T-helper 1 cell treated with Interleukin-12 subunit alpha and Interleukin-12 subunit beta and Interleukin-4 antibody, amounts not matched to agents 30 μg/mL and 1 μg/mL, for 36 hours (primary cell): ENCODE measurements around the gene RFK.
A peak's percentile ranks its signal among the peaks of the same experiment; 100 is the strongest.

Experiments
- H3K27ac Mint-ChIP-seq: one replicate; pipeline ENCODE4 v1.8.0; 2021; ENCODE audit warnings: mild to moderate bottlenecking, mixed read lengths
- H3K27me3 Mint-ChIP-seq: one replicate; pipeline ENCODE4 v1.8.0; 2021; ENCODE audit warnings: low read depth, mixed read lengths
- H3K36me3 Mint-ChIP-seq: one replicate; pipeline ENCODE4 v1.8.0; 2021; ENCODE audit warnings: low read depth, mixed read lengths
- H3K4me1 Mint-ChIP-seq: one replicate; pipeline ENCODE4 v1.8.0; 2021; ENCODE audit warnings: low read depth, mixed read lengths
- H3K4me3 Mint-ChIP-seq: one replicate; pipeline ENCODE4 v1.8.0; 2021; ENCODE audit warnings: mild to moderate bottlenecking, moderate library complexity, mixed read lengths
- H3K9me3 Mint-ChIP-seq: one replicate; pipeline ENCODE4 v1.8.0; 2021; ENCODE audit warnings: mixed read lengths

RFK gene

DNA sequence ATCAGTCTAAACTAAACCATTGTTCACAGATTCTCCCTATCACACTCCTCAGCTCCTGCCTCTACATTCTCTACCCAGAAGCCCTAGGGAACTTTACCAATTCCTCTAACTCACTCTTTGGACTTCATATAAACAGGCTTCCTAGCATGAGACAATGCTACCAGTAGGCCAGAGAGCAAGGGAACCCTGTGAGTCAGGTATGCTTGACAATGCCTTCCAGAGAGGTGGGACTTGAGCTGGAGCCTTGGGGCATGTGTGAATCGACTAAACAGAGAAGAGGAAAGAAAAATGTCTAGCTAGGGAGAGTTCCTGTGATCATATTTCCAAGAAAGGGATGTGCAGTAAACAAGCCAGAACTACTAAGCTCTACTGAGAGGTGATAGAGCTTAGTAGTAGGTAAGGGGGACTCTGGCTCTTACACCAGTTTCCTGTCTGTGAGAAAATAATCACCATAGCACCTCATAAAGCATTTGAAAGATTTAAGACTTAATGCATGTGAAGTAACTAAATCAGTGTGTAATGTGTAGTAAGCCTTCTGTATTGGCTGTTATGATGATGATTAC is 6.4 kb upstream of the RFK start:
- no peak overlapping the region for H3K4me3 Mint-ChIP-seq
- H3K27me3 Mint-ChIP-seq = no peaks in the 10 kb centered on the region

DNA sequence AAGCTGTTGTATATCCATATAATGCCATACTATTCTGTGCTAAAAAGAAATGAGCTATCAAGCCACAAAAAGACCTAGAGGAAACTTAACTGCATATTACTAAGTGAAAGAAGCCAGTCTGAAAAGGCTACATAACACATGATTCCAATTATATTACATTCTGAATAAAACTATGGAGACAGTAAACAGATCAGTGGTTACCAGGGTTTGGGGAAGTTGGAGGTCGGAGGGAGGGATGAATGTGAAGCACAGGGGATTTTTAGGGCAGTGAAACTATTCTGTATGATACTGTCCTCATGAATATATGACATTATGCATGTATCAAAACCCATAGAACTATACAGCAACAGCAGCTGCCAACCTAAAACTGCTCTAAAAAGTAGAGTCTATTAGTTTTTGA is 5.6 kb upstream of the RFK start:
- H3K9me3 Mint-ChIP-seq = no peaks in the 10 kb centered on the region
- no peak overlapping the region for H3K4me3 Mint-ChIP-seq
- H3K27ac Mint-ChIP-seq = no peak overlapping the region
- H3K27me3 Mint-ChIP-seq = no peaks in the 10 kb centered on the region
- peaks cover 26% of the 10 kb centered on the region for H3K4me1 Mint-ChIP-seq
- H3K36me3 Mint-ChIP-seq = peaks cover 2% of the 10 kb centered on the region

More for the DNA sequence above, 6.4 kb upstream of the RFK start:
- peaks cover 21% of the 10 kb centered on the region for H3K4me1 Mint-ChIP-seq
- peak overlapping the region; percentile 53 for H3K27ac Mint-ChIP-seq
- no peaks in the 10 kb centered on the region for H3K9me3 Mint-ChIP-seq
- H3K36me3 Mint-ChIP-seq = peaks cover 2% of the 10 kb centered on the region

DNA sequence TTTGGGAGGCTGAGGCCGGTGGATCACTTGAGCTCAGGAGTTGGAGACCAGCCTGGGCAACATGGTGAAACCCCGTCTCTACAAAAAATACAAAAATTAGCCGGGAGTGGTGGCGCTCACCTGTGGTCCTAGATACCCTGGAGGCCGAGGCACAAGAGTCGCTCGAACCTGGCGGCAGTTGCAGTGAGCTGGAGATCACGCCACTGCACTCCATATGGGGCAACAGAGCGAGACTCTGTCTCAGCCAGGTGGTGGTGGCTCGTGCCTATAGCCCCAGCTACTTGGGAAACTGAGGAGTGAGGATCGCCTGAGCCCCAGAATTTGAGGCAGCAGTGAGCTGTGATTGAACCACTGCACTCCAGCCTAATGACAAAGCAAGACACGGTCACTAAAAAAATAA is 2.4 kb upstream of the RFK start:
- Mint-ChIP-seq H3K27me3 (no peaks in the 10 kb centered on the region), H3K4me3 (no peak overlapping the region), H3K9me3 (no peaks in the 10 kb centered on the region), H3K4me1 (peaks cover 31% of the 10 kb centered on the region), H3K36me3 (peaks cover 6% of the 10 kb centered on the region), H3K27ac (no peak overlapping the region)

DNA sequence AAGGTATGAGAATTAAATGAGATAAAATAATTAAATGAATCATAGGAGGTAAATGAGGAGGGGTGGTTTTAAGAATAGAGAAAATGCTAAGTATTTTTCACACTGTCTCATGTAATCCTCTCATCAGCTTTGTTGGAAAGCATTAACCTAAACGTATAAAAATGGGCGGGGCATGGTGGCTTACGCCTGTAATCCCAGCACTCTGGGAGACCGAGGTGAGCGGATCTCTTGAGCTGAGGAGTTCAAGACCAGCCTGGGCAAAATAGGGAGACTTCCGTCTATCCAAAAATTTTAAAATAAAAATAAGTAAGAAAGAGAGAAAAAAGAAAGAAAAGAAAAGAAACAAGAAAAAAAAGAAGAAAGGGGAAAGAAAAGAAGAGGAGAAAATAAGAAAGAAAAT is 1.9 kb upstream of the RFK start:
- no peak overlapping the region for H3K4me3 Mint-ChIP-seq
- no peaks in the 10 kb centered on the region for H3K9me3 Mint-ChIP-seq
- peaks cover 7% of the 10 kb centered on the region for H3K36me3 Mint-ChIP-seq
- peaks cover 30% of the 10 kb centered on the region for H3K4me1 Mint-ChIP-seq
- H3K27me3 Mint-ChIP-seq = no peaks in the 10 kb centered on the region
- no peak overlapping the region for H3K27ac Mint-ChIP-seq

- Mint-ChIP-seq H3K27me3 (no peaks in the 10 kb centered on the region), H3K4me1 (peaks cover 29% of the 10 kb centered on the region), H3K27ac (peak overlapping the region; percentile 67), H3K4me3 (peak overlapping the region; percentile 63), H3K9me3 (no peaks in the 10 kb centered on the region), H3K36me3 (peaks cover 10% of the 10 kb centered on the region)
These were observed 1.2 kb upstream of the RFK start for GRCh38 chr9:76395381-76395780.

GRCh38 chr9:76394960-76395252 is 680 bp upstream of the RFK start:
- Mint-ChIP-seq H3K36me3 (peaks cover 10% of the 10 kb centered on the region), H3K4me3 (peak overlapping the region; percentile 99), H3K27me3 (no peaks in the 10 kb centered on the region), H3K4me1 (peaks cover 27% of the 10 kb centered on the region), H3K9me3 (no peaks in the 10 kb centered on the region), H3K27ac (peak overlapping the region; percentile 99)

- Mint-ChIP-seq H3K27ac (no peak overlapping the region), H3K4me3 (no peak overlapping the region), H3K27me3 (no peaks in the 10 kb centered on the region), H3K36me3 (peaks cover 17% of the 10 kb centered on the region), H3K4me1 (peaks cover 27% of the 10 kb centered on the region), H3K9me3 (no peaks in the 10 kb centered on the region)
These were observed 3.6 kb downstream of the RFK start for GRCh38 chr9:76390656-76391055.

DNA sequence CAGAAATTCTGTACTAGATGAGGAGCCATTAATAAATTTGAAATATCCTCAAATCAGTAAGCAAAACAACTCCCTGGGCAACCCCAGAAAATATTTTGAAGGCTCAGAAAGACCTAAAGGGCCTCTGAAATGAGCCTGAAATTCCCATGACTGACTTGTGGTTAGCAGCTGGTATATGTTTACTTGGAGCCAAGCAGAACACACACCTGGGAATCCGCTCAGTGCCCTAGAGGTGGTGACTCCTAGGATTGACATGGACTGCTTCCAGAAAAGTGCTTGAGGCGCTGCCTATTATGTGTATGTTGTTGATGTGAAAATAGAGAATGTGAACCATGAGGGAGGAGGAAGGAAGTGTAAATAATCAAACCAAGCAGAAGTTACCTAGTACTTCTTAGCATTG is 14.7 kb downstream of the RFK start:
- no peak overlapping the region for H3K27ac Mint-ChIP-seq
- no peaks in the 10 kb centered on the region for H3K9me3 Mint-ChIP-seq
- no peaks in the 10 kb centered on the region for H3K4me1 Mint-ChIP-seq

GRCh38 chr9:76378367-76379073 is 15.7 kb downstream of the RFK start:
- Mint-ChIP-seq H3K4me1 (no peaks in the 10 kb centered on the region), H3K27ac (no peak overlapping the region)

More for the DNA sequence above, 14.7 kb downstream of the RFK start:
- H3K36me3 Mint-ChIP-seq = no peaks in the 10 kb centered on the region
- H3K27me3 Mint-ChIP-seq = no peaks in the 10 kb centered on the region
- no peak overlapping the region for H3K4me3 Mint-ChIP-seq

DNA sequence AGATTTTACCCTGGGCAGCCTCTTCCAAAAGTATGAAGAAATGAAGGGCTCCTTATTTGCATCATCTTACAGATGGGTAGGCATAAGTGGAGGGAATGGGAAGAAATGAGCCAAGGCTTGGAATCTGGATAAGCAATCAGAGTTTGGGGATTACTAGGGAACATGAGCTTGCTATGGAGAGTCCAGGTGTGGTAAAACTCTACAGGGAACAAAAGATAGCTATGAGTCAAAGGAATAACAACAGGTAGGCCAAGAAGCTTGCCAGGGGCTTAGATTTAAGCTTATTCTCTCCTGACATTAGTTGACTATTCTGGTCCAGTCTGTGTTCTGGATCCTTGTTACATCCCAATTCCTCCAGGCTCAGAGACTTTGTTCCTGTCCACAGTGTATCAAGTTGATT is 16.4 kb downstream of the RFK start:
- Mint-ChIP-seq H3K4me3 (no peak overlapping the region), H3K4me1 (no peaks in the 10 kb centered on the region), H3K27ac (no peak overlapping the region), H3K36me3 (no peaks in the 10 kb centered on the region), H3K9me3 (no peaks in the 10 kb centered on the region), H3K27me3 (no peaks in the 10 kb centered on the region)

More at GRCh38 chr9:76378367-76379073, 15.7 kb downstream of the RFK start:
- Mint-ChIP-seq H3K36me3 (no peaks in the 10 kb centered on the region), H3K9me3 (no peaks in the 10 kb centered on the region), H3K4me3 (no peak overlapping the region), H3K27me3 (no peaks in the 10 kb centered on the region)

DNA sequence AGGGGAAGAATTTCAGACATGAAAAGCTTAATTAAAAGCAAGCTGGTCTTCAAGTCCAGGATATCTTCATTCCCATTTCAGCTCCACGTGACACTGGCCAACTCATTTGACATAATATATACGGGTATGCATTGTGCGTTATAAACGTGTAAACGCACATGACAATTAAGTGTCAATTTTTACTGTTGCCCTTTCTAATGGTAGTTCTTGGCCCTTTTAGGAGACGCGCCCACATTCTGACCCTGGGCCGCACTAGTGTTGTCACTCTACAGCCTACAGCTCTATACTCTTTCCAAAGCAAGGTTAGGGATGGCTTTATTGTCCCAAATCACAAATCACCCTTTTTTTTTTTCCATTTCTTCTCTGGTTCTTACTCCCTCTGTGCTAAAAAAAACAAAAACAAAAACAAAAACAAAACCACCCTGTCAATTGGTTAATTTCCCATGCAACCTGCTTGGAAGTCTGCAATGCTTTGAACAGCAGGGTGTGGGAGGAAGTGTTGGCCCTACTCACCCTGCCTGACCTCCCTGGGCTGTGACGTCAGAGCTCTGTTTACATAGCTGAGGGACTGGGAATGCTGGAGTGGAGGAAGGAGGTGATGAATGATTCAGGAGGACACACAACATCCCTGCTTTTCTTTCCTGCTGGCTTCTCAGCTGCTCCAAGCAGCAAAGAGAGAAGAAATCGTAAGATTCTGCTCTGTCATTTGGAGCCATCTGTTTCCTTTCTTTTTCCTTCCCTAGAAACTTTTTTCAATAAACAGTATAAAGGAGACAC is 19.3 kb downstream of the RFK start:
- H3K4me1 Mint-ChIP-seq = no peaks in the 10 kb centered on the region
- no peak overlapping the region for H3K4me3 Mint-ChIP-seq
- no peaks in the 10 kb centered on the region for H3K36me3 Mint-ChIP-seq
- H3K27ac Mint-ChIP-seq = no peak overlapping the region
- no peaks in the 10 kb centered on the region for H3K9me3 Mint-ChIP-seq
- H3K27me3 Mint-ChIP-seq = no peaks in the 10 kb centered on the region

DNA sequence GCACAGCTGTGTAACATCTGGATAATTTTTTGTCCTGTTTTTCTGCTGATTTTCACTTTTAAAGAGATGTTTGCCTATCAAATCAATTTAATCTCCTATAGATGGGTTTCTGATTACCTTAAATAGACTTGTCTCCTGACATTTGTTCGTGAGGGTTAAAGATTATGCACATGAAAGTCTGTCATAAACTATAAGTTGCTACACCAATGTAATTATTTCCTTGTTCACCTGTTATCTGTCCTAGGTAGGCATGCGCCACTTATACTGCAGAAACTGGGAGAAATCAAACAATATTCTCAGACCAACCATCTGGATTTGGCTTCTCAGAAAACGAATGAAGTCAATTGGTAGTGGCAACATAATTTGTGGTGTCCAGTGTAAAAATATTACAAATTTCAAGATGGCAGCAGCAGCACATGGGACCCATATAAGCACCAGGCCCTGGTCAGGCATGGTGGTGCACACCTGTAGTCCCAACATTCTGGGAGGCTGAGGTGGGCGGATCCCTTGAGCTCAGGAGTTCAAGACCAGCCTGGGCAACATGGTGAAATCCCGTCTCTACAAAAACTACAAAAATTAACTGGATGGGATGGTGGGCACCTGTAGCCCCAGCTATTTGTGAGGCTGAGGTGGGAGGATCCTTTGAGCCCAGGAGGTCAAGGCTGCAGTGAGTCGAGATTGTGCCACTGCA is 20.3 kb downstream of the RFK start:
- H3K27me3 Mint-ChIP-seq = no peaks in the 10 kb centered on the region
- no peaks in the 10 kb centered on the region for H3K9me3 Mint-ChIP-seq
- no peak overlapping the region for H3K4me3 Mint-ChIP-seq
- no peaks in the 10 kb centered on the region for H3K36me3 Mint-ChIP-seq
- H3K4me1 Mint-ChIP-seq = no peaks in the 10 kb centered on the region
- H3K27ac Mint-ChIP-seq = no peak overlapping the region

- H3K4me1 Mint-ChIP-seq = no peaks in the 10 kb centered on the region
- no peak overlapping the region for H3K27ac Mint-ChIP-seq
- no peak overlapping the region for H3K4me3 Mint-ChIP-seq
- no peaks in the 10 kb centered on the region for H3K27me3 Mint-ChIP-seq
- no peaks in the 10 kb centered on the region for H3K36me3 Mint-ChIP-seq
- no peaks in the 10 kb centered on the region for H3K9me3 Mint-ChIP-seq
These were observed 20.9 kb downstream of the RFK start for GRCh38 chr9:76373173-76373783.

DNA sequence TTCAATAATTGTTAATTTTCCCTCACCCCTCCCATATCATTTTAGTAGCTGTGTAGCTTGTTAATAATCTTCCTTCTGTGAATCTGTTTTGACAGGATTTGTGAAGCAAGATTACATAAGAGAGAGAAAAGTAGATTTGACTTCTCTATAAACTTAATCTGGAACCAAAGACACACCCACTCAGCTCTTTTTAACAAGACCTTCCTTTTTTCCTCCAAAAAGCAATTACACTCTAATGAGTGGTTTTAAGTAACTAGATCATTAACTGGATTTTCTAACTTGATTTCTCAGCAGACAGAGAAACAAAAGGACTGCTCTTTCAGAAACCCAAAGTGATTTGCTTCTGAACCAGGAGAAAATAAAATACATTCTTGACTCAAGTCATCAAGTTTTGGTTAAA is 21.9 kb downstream of the RFK start:
- Mint-ChIP-seq H3K4me3 (no peak overlapping the region), H3K27me3 (no peaks in the 10 kb centered on the region), H3K4me1 (no peaks in the 10 kb centered on the region), H3K9me3 (no peaks in the 10 kb centered on the region), H3K36me3 (no peaks in the 10 kb centered on the region), H3K27ac (no peak overlapping the region)
